IMR-90 (cell line): ENCODE results near the gene ARL8B. TPM values are rescaled to one million over a fixed set of nuclear protein-coding genes. Genes with fewer than 3 reads are reported as not detected.

Source experiments
- ATAC-seq: fragments of 200-7000 bp; cut with Tn5 transposase; 2 replicates; pipeline ENCODE4 v1.9.1; 2020; ENCODE audit warnings: low read depth, mild to moderate bottlenecking, moderate library complexity
- BruUV-seq: library from RNA; stranded (reverse); fragments of 400-500 nt; replicated peaks from 2 replicates; lab custom pipeline; 2021; lab: Mats Ljungman, UMichigan
- CTCF ChIA-PET: fragments of 300-600 bp; formaldehyde crosslinking; extraction: SDS; loops from one replicate; lab custom pipeline; 2021; ENCODE audit warnings: antibody characterized with exemption; lab: Yijun Ruan, JAX
- POLR2A ChIA-PET: fragments of 300-600 bp; sonication (Branson Sonifier 250); formaldehyde crosslinking; loops from one replicate; lab custom pipeline; 2022; ENCODE audit warnings: antibody characterized with exemption; ENCODE audit not compliant: unreplicated experiment; lab: Charles Lee
- DNase-seq: peaks from one replicate; pipeline ENCODE4 v3.0.0; 2013
- H2AFZ ChIP-seq: replicated peaks from 2 replicates; pipeline ENCODE3; 2013; ENCODE audit warnings: low read length, mild to moderate bottlenecking; ENCODE audit not compliant: poor library complexity
- H2AK5ac ChIP-seq: 2 replicates; pipeline ENCODE4 v1.6.1; 2013; ENCODE audit warnings: low read depth, low read length, inconsistent platforms
- H2AK9ac ChIP-seq: replicated peaks from 2 replicates; pipeline ENCODE3; 2013; ENCODE audit warnings: mild to moderate bottlenecking, low read depth, low read length, moderate library complexity; ENCODE audit not compliant: poor library complexity
- H2BK120ac ChIP-seq: 2 replicates; pipeline ENCODE4 v1.6.1; 2013; ENCODE audit warnings: low read depth, low read length, inconsistent platforms
- H2BK15ac ChIP-seq: 3 replicates; pipeline ENCODE4 v1.6.1; 2013; ENCODE audit warnings: low read depth, low read length, inconsistent platforms
- H2BK20ac ChIP-seq: 2 replicates; pipeline ENCODE4 v1.6.1; 2013; ENCODE audit warnings: low read depth, mild to moderate bottlenecking, inconsistent platforms, low read length, moderate library complexity
- H2BK5ac ChIP-seq: 2 replicates; pipeline ENCODE4 v1.6.1; 2013; ENCODE audit warnings: mild to moderate bottlenecking, low read depth, low read length, inconsistent platforms; ENCODE audit not compliant: poor library complexity, severe bottlenecking
- H3K14ac ChIP-seq: replicated peaks from 2 replicates; pipeline ENCODE4 v1.6.1; 2013; ENCODE audit warnings: low read depth, low read length, inconsistent platforms
- H3K18ac ChIP-seq: 2 replicates; pipeline ENCODE4 v1.6.1; 2013; ENCODE audit warnings: low read depth, low read length, control low read depth
- H3K23ac ChIP-seq: 2 replicates; pipeline ENCODE4 v1.6.1; 2013; ENCODE audit warnings: low read depth, low read length, inconsistent platforms
- H3K27ac ChIP-seq: 2 replicates; pipeline ENCODE4 v1.5.1; 2013; ENCODE audit warnings: mild to moderate bottlenecking, control low read depth, low read length; ENCODE audit not compliant: insufficient read depth
- H3K27me3 ChIP-seq: 2 replicates; pipeline ENCODE4 v1.6.1; 2013; ENCODE audit warnings: low read length; ENCODE audit not compliant: control insufficient read depth, insufficient read depth
- H3K36me3 ChIP-seq: 2 replicates; pipeline ENCODE4 v1.6.1; 2013; ENCODE audit warnings: low read length, mixed read lengths; ENCODE audit not compliant: control insufficient read depth, insufficient read depth
- H3K4ac ChIP-seq: 2 replicates; pipeline ENCODE4 v1.6.1; 2013; ENCODE audit warnings: low read depth, low read length, inconsistent platforms
- H3K4me1 ChIP-seq: 2 replicates; pipeline ENCODE4 v1.6.1; 2013; ENCODE audit warnings: low read length, mixed read lengths; ENCODE audit not compliant: control insufficient read depth, insufficient read depth
- H3K4me2 ChIP-seq: 2 replicates; pipeline ENCODE4 v1.6.1; 2013; ENCODE audit warnings: low read depth, mild to moderate bottlenecking, control low read depth, low read length, moderate library complexity
- H3K4me3 ChIP-seq: 2 replicates; pipeline ENCODE4 v1.5.1; 2013; ENCODE audit warnings: low read depth, mild to moderate bottlenecking, control low read depth, low read length, moderate library complexity; ENCODE audit not compliant: insufficient read depth
- H3K56ac ChIP-seq: 2 replicates; pipeline ENCODE4 v1.6.1; 2013; ENCODE audit warnings: low read length, inconsistent platforms; ENCODE audit not compliant: insufficient read depth; ENCODE audit errors: extremely low read depth
- H3K79me1 ChIP-seq, 2 experiments: 2 replicates each; pipeline ENCODE4 v1.6.1; 2013; ENCODE audit warnings: low read length in 2 of 2, inconsistent platforms in 1 of 2, low read depth in 1 of 2
- H3K9ac ChIP-seq: 2 replicates; pipeline ENCODE4 v1.6.1; 2013; ENCODE audit warnings: low read depth, low read length, control low read depth
- H3K9me1 ChIP-seq: 2 replicates; pipeline ENCODE4 v1.6.1; 2013; ENCODE audit warnings: low read length, inconsistent platforms; ENCODE audit not compliant: insufficient read depth
- H3K9me3 ChIP-seq: 2 replicates; pipeline ENCODE4 v1.6.1; 2013; ENCODE audit warnings: low read length; ENCODE audit not compliant: control insufficient read depth, insufficient read depth
- H4K20me1 ChIP-seq: 2 replicates; pipeline ENCODE4 v1.6.1; 2013; ENCODE audit warnings: low read length, inconsistent platforms; ENCODE audit not compliant: insufficient read depth
- H4K5ac ChIP-seq: 2 replicates; pipeline ENCODE4 v1.6.1; 2013; ENCODE audit warnings: mild to moderate bottlenecking, low read depth, low read length, control low read depth
- H4K8ac ChIP-seq, 2 experiments: 2 replicates each; pipeline ENCODE4 v1.6.1; 2013; ENCODE audit warnings: low read depth in 2 of 2, low read length in 2 of 2, control low read depth in 1 of 2, inconsistent platforms in 1 of 2
- H4K91ac ChIP-seq: 2 replicates; pipeline ENCODE4 v1.6.1; 2013; ENCODE audit warnings: low read depth, low read length, inconsistent platforms; ENCODE audit not compliant: insufficient read depth
- CEBPB ChIP-seq: IDR thresholded peaks from 2 replicates; pipeline ENCODE4 v1.6.1; 2012; ENCODE audit warnings: low read depth, low read length, improper control_type of control experiment
- MAFK ChIP-seq: IDR thresholded peaks from 2 replicates; pipeline ENCODE4 v1.6.1; 2012; ENCODE audit warnings: low read depth, low read length, improper control_type of control experiment
- MAZ ChIP-seq: IDR thresholded peaks from 2 replicates; pipeline ENCODE4 v1.6.1; 2012; ENCODE audit warnings: low read depth, mild to moderate bottlenecking, low read length, improper control_type of control experiment, moderate library complexity, borderline replicate concordance
- MXI1 ChIP-seq: IDR thresholded peaks from 2 replicates; pipeline ENCODE4 v1.6.1; 2012; ENCODE audit warnings: low read depth, mild to moderate bottlenecking, low read length, moderate library complexity, borderline replicate concordance
- NFE2L2 ChIP-seq: fragments of 150-350 bp; IDR thresholded peaks from 2 replicates; pipeline ENCODE4 v1.6.1; 2016; ENCODE audit warnings: low read depth, mild to moderate bottlenecking, low read length
- POLR2A ChIP-seq: IDR thresholded peaks from 2 replicates; pipeline ENCODE4 v1.6.1; 2012; ENCODE audit warnings: mild to moderate bottlenecking, low read depth, low read length
- RCOR1 ChIP-seq: IDR thresholded peaks from 2 replicates; pipeline ENCODE4 v1.6.1; 2012; ENCODE audit warnings: mild to moderate bottlenecking, low read length, improper control_type of control experiment; ENCODE audit not compliant: insufficient replicate concordance
- SMC3 ChIP-seq: fragments of 150-350 bp; IDR thresholded peaks from 2 replicates; pipeline ENCODE4 v1.6.1; 2016; ENCODE audit warnings: low read depth, mild to moderate bottlenecking, antibody characterized with exemption, low read length, moderate library complexity
- WGBS, 2 experiments: methylation state at CpG; one replicate each; pipeline versions ENCODE4 v1.1.5 to v1.1.7; 2013; ENCODE audit warnings: missing lambda C conversion rate in 2 of 2; ENCODE audit not compliant: insufficient read length in 1 of 2; ENCODE audit errors: extremely low coverage in 2 of 2; 5-methylcytosine and 5-hydroxymethylcytosine counted together
- dilution Hi-C: fragments of 300-500 bp; cut with HindIII; formaldehyde crosslinking; loops from one replicate; pipeline ENCODE4 v1.14.3; 2018; ENCODE audit warnings: low sequenced_read_pairs; ENCODE audit not compliant: unreplicated experiment
- in situ Hi-C: fragments of 300-500 bp; cut with MboI; formaldehyde crosslinking; loops from 3 replicates; pipeline ENCODE4 v1.14.3; 2019; ENCODE audit warnings: low sequenced_read_pairs, inconsistent platforms, mixed read lengths
- intact Hi-C: fragments of 100-400 bp; cut with micrococcal nuclease; formaldehyde crosslinking; loops from 2 replicates; pipeline ENCODE4 v1.10.0; 2022
- polyA plus RNA-seq, 3 experiments: library from polyadenylated mRNA; depleted of rRNA; stranded (reverse); fragments of >200 nt; gene quantifications; 2 replicates each; pipeline ENCODE4 v1.2.3, GENCODE V29; 2012; ENCODE audit warnings: low replicate concordance in 1 of 3
- total RNA-seq: library from RNA; depleted of rRNA; stranded (reverse); fragments of >200 nt; gene quantifications from 2 replicates; pipeline ENCODE4 v1.2.3, GENCODE V29; 2012
- TF ChIP-seq, protein P1 (sequence below): fragments of 150-350 bp; IDR thresholded peaks from 2 replicates; pipeline ENCODE4 v1.6.1; 2017; ENCODE audit warnings: mild to moderate bottlenecking, antibody characterized with exemption, low read length, low read depth

ARL8B gene
- total and polyA plus RNA-seq, 2 of the 4 experiments (the other 2 are of a cell fraction) = 32.3 to 47.0 TPM

DNA sequence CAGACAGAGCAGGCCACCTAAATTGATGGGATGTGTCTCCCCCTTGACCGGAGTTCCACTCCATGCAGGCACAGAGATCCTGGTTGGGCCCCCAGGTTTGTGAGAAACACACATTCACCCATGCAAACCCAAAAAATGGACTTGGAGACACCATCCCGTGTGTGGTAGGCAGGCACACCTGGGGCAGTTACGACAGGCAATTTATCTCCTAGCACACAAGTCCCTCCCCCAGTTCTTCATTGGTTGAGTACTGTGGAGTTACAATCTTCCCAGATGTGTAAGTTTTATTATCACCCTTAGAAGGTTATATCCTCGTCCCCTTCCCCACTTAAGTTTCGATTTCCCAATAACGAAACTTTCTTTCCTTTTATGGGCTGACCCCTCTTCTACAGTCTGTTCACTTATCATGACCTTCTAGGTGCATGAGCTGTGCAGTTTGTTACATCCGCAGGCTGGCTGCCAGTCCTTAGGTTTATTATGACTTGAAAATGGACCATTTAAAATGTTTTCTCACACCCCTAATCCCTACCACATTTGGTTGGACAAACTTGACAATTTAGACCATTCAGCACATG is 27.3 kb downstream of the ARL8B start:
- dilution Hi-C loops = no loop called here
- H3K9ac ChIP-seq = no peak overlapping the region
- H3K4me2 ChIP-seq = no peak overlapping the region
- H3K36me3 ChIP-seq = no peaks in the 10 kb centered on the region
- TF ChIP-seq POLR2A (no peak), MAFK (no peak), MXI1 (no peak), MAZ (no peak), RCOR1 (no peak), CEBPB (no peak), SMC3 (no peak), NFE2L2 (no peak)
- TF ChIP-seq, protein P1, sequence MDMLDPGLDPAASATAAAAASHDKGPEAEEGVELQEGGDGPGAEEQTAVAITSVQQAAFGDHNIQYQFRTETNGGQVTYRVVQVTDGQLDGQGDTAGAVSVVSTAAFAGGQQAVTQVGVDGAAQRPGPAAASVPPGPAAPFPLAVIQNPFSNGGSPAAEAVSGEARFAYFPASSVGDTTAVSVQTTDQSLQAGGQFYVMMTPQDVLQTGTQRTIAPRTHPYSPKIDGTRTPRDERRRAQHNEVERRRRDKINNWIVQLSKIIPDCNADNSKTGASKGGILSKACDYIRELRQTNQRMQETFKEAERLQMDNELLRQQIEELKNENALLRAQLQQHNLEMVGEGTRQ = no peak
- H2BK120ac ChIP-seq = no peak overlapping the region
- no peak overlapping the region for H3K27ac ChIP-seq
- H2BK15ac ChIP-seq = no peak overlapping the region
- H2AFZ ChIP-seq = no peak overlapping the region
- DNase-seq (no peak), ATAC-seq (no peak)
- H3K14ac ChIP-seq = no peak overlapping the region
- no peaks in the 10 kb centered on the region for H3K4me1 ChIP-seq
- H4K20me1 ChIP-seq = peaks cover 49% of the 10 kb centered on the region
- H3K27me3 ChIP-seq = no peaks in the 10 kb centered on the region
- H4K8ac ChIP-seq = no peak overlapping the region
- H4K5ac ChIP-seq = no peak overlapping the region
- no TSS peak for BruUV-seq
- no CpG with 5 or more reads among the region's 7 CpGs for WGBS, 2 experiments
- no peak overlapping the region for H3K4me3 ChIP-seq
- ChIA-PET POLR2A (no interaction called here), CTCF (interaction anchor here (0.6 kb wide), 1 partner anchor 29 kb away, joined by 3 read pairs; no protein-coding TSS in a partner anchor)
- no peak overlapping the region for H3K56ac ChIP-seq
- no peak overlapping the region for H2AK5ac ChIP-seq
- H3K9me3 ChIP-seq = no peaks in the 10 kb centered on the region
- intact Hi-C loops = no loop called here
- in situ Hi-C loops = no loop called here
- no peak overlapping the region for H2BK20ac ChIP-seq
- peaks cover 36 to 65% of the 10 kb centered on the region in 2 experiments for H3K79me1 ChIP-seq
- H2BK5ac ChIP-seq = no peak overlapping the region
- no peak overlapping the region for H4K91ac ChIP-seq
- H2AK9ac ChIP-seq = no peak overlapping the region
- no peak overlapping the region for H3K4ac ChIP-seq
- H3K18ac ChIP-seq = no peak overlapping the region
- no peak overlapping the region for H3K23ac ChIP-seq
- 0 out of 2 replicates have a peak, but pooled peaks cover 3% of the 10 kb centered on the region for H3K9me1 ChIP-seq
